ENCODE results near the gene ESPNL.
"Not testable (repeated sequence)": the region's sequence is repeated elsewhere in the genome, so short reads cannot be mapped to it uniquely, and the experiment has no call there.

The ESPNL gene

GRCh38 chr2:238100049-238100820 is at the start of gene ESPNL:
TSS of gene ESPNL (plus strand) at chr2:238100340. CDS start at chr2:238100420, 80 bp downstream.
- no peak for DNase-seq (ENCODE audit: low read depth in 2 of 2)

- no peak for DNase-seq (ENCODE audit: low read depth in 2 of 2)
Observed at GRCh38 chr2:238053191-238053776, 46.9 kb upstream of the ESPNL start.

GRCh38 chr2:238055841-238056240 is 44.3 kb upstream of the ESPNL start:
- DNase-seq (ENCODE audit: low read depth in 2 of 2) = no peak

- DNase-seq (ENCODE audit: low read depth in 2 of 2) = not testable (repeated sequence)
Observed at GRCh38 chr2:238057696-238058575, 42.2 kb upstream of the ESPNL start.

- no peak for DNase-seq (ENCODE audit: low read depth in 2 of 2)
Observed at GRCh38 chr2:238059505-238059904, 40.6 kb upstream of the ESPNL start.

GRCh38 chr2:238060096-238060541 is 40.0 kb upstream of the ESPNL start:
- no peak for DNase-seq (ENCODE audit: low read depth in 2 of 2)

- DNase-seq (ENCODE audit: low read depth in 2 of 2) = peak; percentile 94 to 95
Observed at GRCh38 chr2:238060542-238061314, 39.4 kb upstream of the ESPNL start, which contains the start of gene SCLY. TSS of gene SCLY (plus strand) at chr2:238061001. CDS start at chr2:238061055, 54 bp downstream.

- no peak for DNase-seq (ENCODE audit: low read depth in 2 of 2)
Observed at GRCh38 chr2:238061315-238062202, 38.6 kb upstream of the ESPNL start.

GRCh38 chr2:238063414-238064189 is 36.5 kb upstream of the ESPNL start:
- DNase-seq (ENCODE audit: low read depth in 2 of 2) = no peak

- DNase-seq (ENCODE audit: low read depth in 2 of 2) = no peak
Observed at GRCh38 chr2:238064376-238064775, 35.8 kb upstream of the ESPNL start.

GRCh38 chr2:238065071-238065846 is 34.9 kb upstream of the ESPNL start:
- DNase-seq (ENCODE audit: low read depth in 2 of 2) = no peak

GRCh38 chr2:238066218-238066617 is 33.9 kb upstream of the ESPNL start:
- no peak for DNase-seq (ENCODE audit: low read depth in 2 of 2)

- DNase-seq (ENCODE audit: low read depth in 2 of 2) = peak in 1 of 2 donors; percentile 10
Observed at GRCh38 chr2:238066718-238067117, 33.4 kb upstream of the ESPNL start.

- no peak for DNase-seq (ENCODE audit: low read depth in 2 of 2)
Observed at GRCh38 chr2:238067939-238068338, 32.2 kb upstream of the ESPNL start.

GRCh38 chr2:238069021-238069709 is 31.0 kb upstream of the ESPNL start:
- no peak for DNase-seq (ENCODE audit: low read depth in 2 of 2)

GRCh38 chr2:238069877-238070276 is 30.3 kb upstream of the ESPNL start:
- DNase-seq (ENCODE audit: low read depth in 2 of 2) = no peak

GRCh38 chr2:238075397-238075796 is 24.7 kb upstream of the ESPNL start:
- no peak for DNase-seq (ENCODE audit: low read depth in 2 of 2)

- no peak for DNase-seq (ENCODE audit: low read depth in 2 of 2)
Observed at GRCh38 chr2:238077292-238077691, 22.8 kb upstream of the ESPNL start.
